GM18873 (cell line): Measurements from ENCODE around the gene WLS.

ENCODE experiments used
- ATAC-seq: cut with Tn5 transposase; IDR thresholded peaks from one replicate; pipeline ENCODE4 v1.9.1; 2021; ENCODE audit warnings: mild to moderate bottlenecking, moderate library complexity, moderate number of reproducible peaks; ENCODE audit not compliant: unreplicated experiment, low FRiP score

Gene WLS

DNA sequence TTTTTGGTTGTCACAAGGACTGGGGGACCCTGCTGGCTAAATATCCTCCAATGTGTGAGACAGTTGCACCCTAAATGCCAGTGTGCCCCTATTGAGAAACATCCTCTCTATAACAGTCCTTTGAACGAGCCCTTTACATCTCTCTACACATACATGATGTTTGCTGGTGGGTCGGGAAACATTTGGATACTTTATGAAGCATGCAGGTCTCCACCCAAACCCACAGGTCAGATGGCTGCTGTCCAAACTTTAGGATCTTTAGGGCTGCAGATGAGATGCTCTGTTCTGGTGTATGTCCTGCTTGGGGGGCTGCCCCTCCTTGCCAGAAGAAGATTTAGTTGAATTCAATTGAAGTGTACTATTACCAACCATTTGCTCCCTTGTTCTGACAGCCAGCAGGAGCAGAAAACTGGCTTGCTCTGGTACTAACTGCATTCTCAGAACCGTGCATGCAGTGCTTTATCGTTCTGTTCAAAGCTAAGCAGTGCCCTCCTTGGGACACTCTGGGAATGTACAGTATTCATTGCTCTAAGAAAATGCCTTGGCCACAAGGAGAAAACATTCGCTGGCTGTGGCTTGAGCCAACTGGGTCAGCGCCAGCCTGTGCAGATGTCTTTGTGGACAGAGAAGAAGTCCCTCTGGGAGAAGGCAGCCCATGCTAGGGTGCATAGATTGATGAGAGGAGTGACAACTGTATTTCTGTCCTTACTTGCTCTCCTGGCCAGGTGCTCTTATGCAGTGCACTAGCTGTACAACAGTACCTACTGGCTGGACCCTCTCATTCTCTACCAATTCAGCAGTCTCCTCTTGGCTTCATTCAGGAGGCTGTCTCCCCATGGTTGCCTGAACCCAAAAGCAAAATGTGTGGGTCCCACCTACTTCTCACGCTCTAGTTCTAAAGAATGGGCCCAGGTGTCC lies 120.5 kb downstream of the WLS start:
- ATAC-seq = no peak

DNA sequence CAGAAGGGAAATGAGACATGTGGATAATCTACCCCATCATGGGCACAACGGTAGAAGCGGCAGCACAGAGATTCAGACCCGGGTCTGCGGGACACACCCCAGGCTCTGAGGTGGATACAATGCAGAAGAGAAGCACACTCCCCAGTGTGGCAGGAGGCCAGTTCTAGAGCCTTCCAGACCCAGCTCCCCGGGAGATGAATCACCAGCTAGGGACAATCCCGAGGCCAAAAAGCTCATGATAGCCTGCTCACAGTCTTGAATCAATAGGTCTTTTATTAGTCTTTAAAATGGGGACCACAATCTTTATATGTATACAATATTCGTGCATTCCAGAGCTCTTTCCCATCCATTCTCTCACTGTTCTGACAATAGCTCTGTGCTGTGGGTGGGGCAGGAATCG lies 124.6 kb downstream of the WLS start:
- no peak for ATAC-seq

DNA sequence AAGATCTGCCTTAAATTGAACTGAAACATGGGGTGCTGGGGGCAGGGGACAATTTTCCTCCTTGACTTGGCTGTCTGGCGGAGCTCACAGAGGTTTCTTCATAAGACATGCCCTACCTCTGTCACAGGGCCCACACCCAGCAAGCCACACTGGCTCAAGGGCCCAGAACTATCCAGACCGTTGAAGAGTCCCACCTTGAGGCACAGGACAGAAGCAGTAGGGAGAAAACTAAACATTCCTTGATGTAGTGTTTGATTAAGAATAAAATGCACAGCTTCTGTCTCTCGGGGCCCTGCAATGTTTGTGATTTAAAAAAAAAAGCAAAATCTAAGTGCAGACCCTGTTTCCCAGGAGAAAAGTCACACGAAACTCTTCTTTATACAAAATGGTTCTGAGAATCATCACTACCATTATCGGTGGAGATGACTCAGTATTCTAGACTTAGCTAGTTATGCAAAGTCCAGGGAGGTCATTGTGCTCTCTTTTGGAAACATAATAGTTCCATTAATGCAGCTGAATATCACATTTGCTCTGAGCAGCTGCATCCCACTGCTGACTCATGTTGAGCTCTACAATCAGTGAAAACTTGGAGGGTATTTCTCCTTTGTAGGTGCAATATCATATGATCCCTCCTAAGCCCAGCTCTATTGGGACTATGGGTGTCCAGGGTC lies 128.3 kb downstream of the WLS start:
- no peak for ATAC-seq

DNA sequence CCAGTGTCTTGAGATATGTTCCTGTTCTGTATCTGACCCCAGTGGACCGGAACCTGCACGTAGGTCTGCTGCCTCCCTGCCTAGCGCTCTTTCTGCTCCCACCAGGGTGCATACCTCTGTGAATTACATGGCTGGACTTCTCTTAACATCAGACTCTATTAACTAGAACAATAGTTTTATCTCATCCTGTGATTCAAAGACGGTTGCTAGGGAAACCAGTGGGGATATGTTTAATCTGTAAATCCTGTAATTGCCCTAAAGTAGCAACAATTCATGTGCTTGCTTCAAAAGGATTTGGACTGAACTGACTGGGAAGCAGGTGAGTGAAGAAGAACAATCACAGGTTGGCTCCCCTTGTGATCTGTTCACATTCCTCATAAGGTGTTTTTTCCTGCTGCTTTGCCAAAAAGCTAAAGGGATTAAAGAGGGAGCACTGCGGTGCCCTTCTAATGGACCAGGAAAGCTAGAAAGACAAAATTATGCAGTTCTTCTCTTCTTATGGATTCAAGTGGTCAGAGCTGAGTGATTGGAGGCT lies 129.2 kb downstream of the WLS start:
- ATAC-seq = no peak

DNA sequence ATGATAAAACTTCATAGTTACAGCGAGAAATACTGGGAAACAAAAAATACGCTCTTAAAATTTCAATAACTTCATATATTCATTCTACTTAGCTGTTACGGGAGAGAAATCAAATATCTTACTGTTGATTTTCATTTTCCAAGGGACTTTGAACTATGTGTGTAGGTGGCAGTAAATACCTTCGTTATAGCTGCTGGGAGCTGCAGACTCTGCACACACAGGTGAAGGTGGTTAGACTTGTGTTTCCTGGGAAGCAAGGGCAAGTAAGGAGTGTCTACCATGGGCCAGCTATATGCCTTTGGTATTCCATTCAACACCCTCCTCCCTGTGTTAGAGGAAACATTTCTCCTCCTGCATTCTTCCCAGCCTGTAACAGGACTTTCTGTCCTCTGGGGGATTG lies 130.5 kb downstream of the WLS start:
- no peak for ATAC-seq

DNA sequence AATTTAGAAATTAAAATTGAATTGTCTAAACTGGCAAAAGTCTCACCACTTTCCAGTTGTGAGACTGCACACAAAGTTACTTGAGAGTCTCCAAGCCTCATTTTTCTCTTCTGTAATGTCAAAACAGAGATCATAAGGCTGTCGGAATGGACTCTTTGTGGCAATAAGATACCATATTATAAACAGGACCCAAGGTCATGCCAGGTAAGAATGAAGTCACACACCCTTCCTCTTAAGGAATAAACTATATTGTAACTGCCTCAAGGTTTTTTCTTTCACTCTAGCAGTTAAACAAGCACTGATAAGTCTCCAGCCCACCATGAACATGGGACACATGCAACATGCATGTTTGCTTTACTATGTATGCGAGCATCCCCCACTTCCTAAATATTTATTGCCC lies 131.8 kb downstream of the WLS start:
- no peak for ATAC-seq

DNA sequence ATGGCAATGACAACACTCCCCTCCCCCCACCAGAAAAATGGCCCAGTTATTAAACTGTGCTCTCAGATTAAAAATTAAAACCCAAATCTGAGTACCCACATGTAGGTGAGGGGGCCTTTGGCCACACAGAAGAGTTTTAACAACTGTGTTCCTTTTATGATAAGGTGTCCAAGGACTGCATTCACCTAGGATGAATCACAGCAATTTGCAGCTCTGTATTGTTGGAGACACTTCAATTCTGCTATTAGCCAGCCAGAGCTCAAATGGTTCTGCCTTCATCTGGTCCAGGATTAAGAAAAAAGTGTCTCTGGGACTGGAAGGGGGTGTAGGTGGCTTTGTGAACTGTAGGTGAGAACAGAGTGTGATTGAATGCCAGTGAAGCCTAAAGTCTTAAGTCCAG lies 138.6 kb downstream of the WLS start:
- no peak for ATAC-seq

DNA sequence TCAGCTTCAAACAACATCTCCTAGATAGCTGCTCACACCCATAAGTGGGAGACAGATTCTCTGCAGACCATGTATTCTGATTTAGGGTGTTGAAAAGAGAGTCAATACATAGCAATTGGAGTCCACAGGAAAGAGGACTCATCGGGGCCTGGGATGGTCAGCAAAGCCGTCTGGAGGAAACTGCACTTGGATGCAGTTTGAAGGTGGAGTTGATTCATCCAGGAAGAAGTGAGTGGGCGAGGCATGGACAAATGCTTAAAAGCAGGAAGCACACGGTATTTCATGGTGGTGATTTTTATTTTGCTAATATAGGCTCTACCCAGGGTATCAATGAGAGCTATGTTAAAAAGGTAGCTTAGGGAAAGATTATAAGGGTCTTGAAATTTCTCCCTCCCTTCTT lies 145.1 kb downstream of the WLS start:
- no peak for ATAC-seq

DNA sequence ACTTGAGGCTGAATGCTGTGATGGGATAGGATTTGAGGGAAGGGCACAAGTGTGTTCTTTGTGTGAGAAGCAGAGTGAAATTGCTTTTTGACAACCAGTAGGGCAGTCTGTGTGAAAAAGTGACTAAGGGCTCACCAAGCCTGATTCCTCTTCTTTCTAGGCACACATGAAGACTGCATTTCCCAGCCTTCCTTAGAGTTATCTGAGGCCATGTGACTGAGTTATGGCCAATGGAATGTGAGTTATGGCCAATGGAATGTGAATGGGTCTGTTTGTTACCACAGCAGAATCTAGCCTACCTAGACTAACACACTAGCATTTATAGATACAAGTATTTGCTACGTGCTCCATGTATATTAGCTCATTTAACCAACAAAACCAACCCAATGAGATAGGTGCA lies 146.6 kb downstream of the WLS start:
- no peak for ATAC-seq

DNA sequence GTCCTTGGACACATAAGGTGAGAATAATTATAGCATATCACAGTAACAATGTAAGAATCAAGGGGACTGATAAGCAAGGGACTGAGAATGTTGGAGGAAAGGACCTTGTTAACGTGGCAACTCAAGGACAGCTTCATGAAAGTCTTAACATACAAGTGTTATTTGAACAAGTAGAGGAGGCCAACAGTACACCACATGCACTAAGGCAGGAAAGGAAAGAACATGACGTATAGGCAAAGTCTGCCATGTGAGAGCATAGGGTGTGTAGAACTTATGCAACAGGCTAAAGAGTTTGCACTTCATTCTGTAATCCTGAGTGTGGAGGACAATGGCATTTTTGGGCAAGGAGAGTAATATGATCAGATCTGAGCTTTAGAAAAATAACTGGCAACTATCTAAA lies 148.6 kb downstream of the WLS start:
- no peak for ATAC-seq

DNA sequence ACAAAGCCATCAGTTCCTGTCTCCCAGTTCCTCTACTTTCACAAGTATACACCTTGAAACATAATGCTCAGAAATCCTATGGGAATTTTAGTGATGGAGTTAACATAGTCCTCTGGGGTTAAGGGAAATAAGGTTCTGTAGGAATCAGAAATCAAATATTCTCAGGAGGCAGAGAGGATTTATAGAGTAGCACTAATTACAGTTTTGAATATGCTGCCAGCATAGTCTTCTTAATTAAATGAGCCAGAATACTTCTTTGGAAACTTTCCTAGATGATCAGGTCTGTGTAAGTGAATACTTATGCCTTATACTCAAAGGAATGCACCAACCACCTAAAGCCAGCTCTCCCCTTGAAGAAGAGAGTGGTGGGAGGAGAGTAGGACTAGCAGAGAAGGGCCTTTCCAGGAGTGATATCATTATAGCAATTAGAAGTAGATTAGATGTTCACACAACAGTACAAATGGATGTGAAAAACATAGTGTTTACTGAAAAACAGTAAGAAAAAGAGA lies 150.5 kb downstream of the WLS start:
- no peak for ATAC-seq

DNA sequence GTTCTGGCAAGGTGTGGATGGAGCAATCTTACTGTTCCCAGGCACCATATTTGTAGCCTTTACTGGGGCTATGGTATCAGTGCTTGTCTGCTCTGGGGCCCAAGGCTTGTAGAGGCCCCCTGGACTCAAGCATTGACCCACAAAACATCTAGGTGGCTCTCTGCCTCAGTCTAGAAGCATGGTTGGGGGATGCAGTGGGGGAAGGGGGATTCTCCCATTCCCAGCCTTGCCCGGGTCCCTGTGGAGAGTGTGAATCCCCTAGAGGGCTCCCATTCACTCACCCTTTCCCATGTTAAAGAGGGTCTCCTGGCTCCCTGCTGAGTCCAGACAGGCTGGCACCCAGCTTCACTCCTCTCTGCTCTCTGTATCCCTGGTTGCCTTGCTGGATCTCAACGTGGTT lies 153.7 kb downstream of the WLS start:
- ATAC-seq = no peak
